ENCODE measurements around the gene NACC2. TPM values are rescaled to one million over a fixed set of nuclear protein-coding genes. Genes with fewer than 3 reads are reported as not detected.

Gene NACC2
- total and polyA plus RNA-seq, 2 donors (not counting 3 experiments of a cell fraction or from before 2014, with no cell fraction given): 15.8 to 27.1 TPM

GRCh38 chr9:135992486-135993408, 102.3 kb downstream of the NACC2 start:
- DNase-seq (ENCODE audit: low read depth, low spot score) (peak; percentile 81), FAIRE-seq (peak; percentile 86)
- dilution Hi-C loops (cut with MboI; ENCODE audit: extremely low pct_ligation_motif_present, low sequenced_read_pairs) (no loop called here), intact Hi-C loops (cut with micrococcal nuclease) (loop anchor here (1.0 to 5.0 kb wide), 3 partner anchors 19 to 60 kb away; no protein-coding TSS in a partner anchor)
- Histone ChIP-seq H2AFZ (ENCODE audit: low read depth, low read length) (peak overlapping the region; percentile 79), H3K4me1 (ENCODE audit: control insufficient read depth, extremely low read depth, insufficient read depth, low read length) (peaks cover 22% of the 10 kb centered on the region), H3K79me2 (ENCODE audit: control insufficient read depth, insufficient read depth, low read length) (no peaks in the 10 kb centered on the region), H3K9ac (replicated peaks; ENCODE audit: extremely low read depth, insufficient read depth, low read length) (peak overlapping the region; percentile 51), H3K9me3 (replicated peaks; ENCODE audit: control insufficient read depth, insufficient read depth, low read length) (no peaks in the 10 kb centered on the region), H4K20me1 (replicated peaks; ENCODE audit: control insufficient read depth, extremely low read depth, insufficient read depth, low read length) (no peaks in the 10 kb centered on the region), H3K27ac (ENCODE audit: insufficient read depth, low read depth, low read length) (peak overlapping the region; percentile 86), H3K36me3 (ENCODE audit: control insufficient read depth in 2 of 2, extremely low read depth in 1 of 2, insufficient read depth in 2 of 2, low read length in 2 of 2) (no peaks in the 10 kb centered on the region), H3K4me3 (replicated peaks in 1 of 3; ENCODE audit: insufficient read depth in 1 of 3, low read depth in 1 of 3, low read length in 3 of 3) (no peak overlapping the region), H3K4me2 (ENCODE audit: insufficient read depth, low read length) (peak overlapping the region; percentile 60), H3K9me1 (replicated peaks; ENCODE audit: control insufficient read depth, extremely low read depth, insufficient read depth, low read length) (no peaks in the 10 kb centered on the region), H3K27me3 (ENCODE audit: control insufficient read depth in 2 of 2, insufficient read depth in 2 of 2, low read length in 2 of 2) (no peaks in the 10 kb centered on the region)
- CTCF ChIA-PET: interaction anchor here (0.9 to 1.6 kb wide), 6 partner anchors 10 to 130 kb away, joined by 3 to 6 read pairs (median 4); no protein-coding TSS in a partner anchor
- POLR2A ChIA-PET: no interaction called here
- BruUV-seq (replicated peaks): no TSS peak
- TF ChIP-seq POLR2AphosphoS5 (IDR thresholded peaks at IDR 0.05; ENCODE audit: insufficient read depth, low read depth, low read length) (peak; percentile 63), GATA2 (IDR thresholded peaks at IDR 0.05; ENCODE audit: insufficient read depth, insufficient read length, low read depth, low read length) (no peak), POLR2A (IDR thresholded peaks at IDR 0.05; ENCODE audit: low read depth, low read length) (peak; percentile 69)

GRCh38 chr9:135991771-135992170, 103.3 kb downstream of the NACC2 start:
- H3K36me3 ChIP-seq (ENCODE audit: control insufficient read depth in 2 of 2, extremely low read depth in 1 of 2, insufficient read depth in 2 of 2, low read length in 2 of 2): no peaks in the 10 kb centered on the region
- H3K9me3 ChIP-seq (replicated peaks; ENCODE audit: control insufficient read depth, insufficient read depth, low read length): no peaks in the 10 kb centered on the region
- no peak for FAIRE-seq
- peaks cover 22% of the 10 kb centered on the region for H3K4me1 ChIP-seq (ENCODE audit: control insufficient read depth, extremely low read depth, insufficient read depth, low read length)
- no peak overlapping the region for H3K9ac ChIP-seq (replicated peaks; ENCODE audit: extremely low read depth, insufficient read depth, low read length)
- no peak overlapping the region for H3K4me2 ChIP-seq (ENCODE audit: insufficient read depth, low read length)
- ChIA-PET POLR2A (no interaction called here), CTCF (interaction anchor here (0.9 to 1.6 kb wide), 5 partner anchors 11 to 98 kb away, joined by 3 to 6 read pairs (median 4); no protein-coding TSS in a partner anchor)
- H3K27ac ChIP-seq (ENCODE audit: insufficient read depth, low read depth, low read length): no peak overlapping the region
- dilution Hi-C loops (cut with MboI; ENCODE audit: extremely low pct_ligation_motif_present, low sequenced_read_pairs) (no loop called here), intact Hi-C loops (cut with micrococcal nuclease) (loop anchor here (1.0 to 5.0 kb wide), 3 partner anchors 20 to 61 kb away; no protein-coding TSS in a partner anchor)
- no peak overlapping the region for H3K4me3 ChIP-seq (replicated peaks in 1 of 3; ENCODE audit: insufficient read depth in 1 of 3, low read depth in 1 of 3, low read length in 3 of 3)
- no peak overlapping the region for H2AFZ ChIP-seq (ENCODE audit: low read depth, low read length)
- H3K79me2 ChIP-seq (ENCODE audit: control insufficient read depth, insufficient read depth, low read length): no peaks in the 10 kb centered on the region
- no peaks in the 10 kb centered on the region for H3K9me1 ChIP-seq (replicated peaks; ENCODE audit: control insufficient read depth, extremely low read depth, insufficient read depth, low read length)
- TF ChIP-seq EZH2 (IDR thresholded peaks at IDR 0.05; ENCODE audit: borderline replicate concordance, low read depth, low read length, severe bottlenecking) (no peak), POLR2A (IDR thresholded peaks at IDR 0.05; ENCODE audit: low read depth, low read length) (no peak), GATA2 (IDR thresholded peaks at IDR 0.05; ENCODE audit: insufficient read depth, insufficient read length, low read depth, low read length) (no peak), CTCF (IDR thresholded peaks at IDR 0.05; ENCODE audit: extremely low read depth in 1 of 2, insufficient read depth in 1 of 2, low read depth in 1 of 2, low read length in 2 of 2) (no peak), JUN (IDR thresholded peaks at IDR 0.05; ENCODE audit: borderline replicate concordance, insufficient read depth, insufficient read length, low read depth) (no peak), MYC (IDR thresholded peaks at IDR 0.05; ENCODE audit: low read depth, low read length) (no peak), FOS (IDR thresholded peaks at IDR 0.05; ENCODE audit: borderline replicate concordance, insufficient read depth, low read length) (no peak), MAX (IDR thresholded peaks at IDR 0.05; ENCODE audit: insufficient read depth, insufficient read length) (no peak)
- no peaks in the 10 kb centered on the region for H4K20me1 ChIP-seq (replicated peaks; ENCODE audit: control insufficient read depth, extremely low read depth, insufficient read depth, low read length)
- BruUV-seq (replicated peaks): no TSS peak
- no peaks in the 10 kb centered on the region for H3K27me3 ChIP-seq (ENCODE audit: control insufficient read depth in 2 of 2, insufficient read depth in 2 of 2, low read length in 2 of 2)
- DNase-seq (ENCODE audit: low read depth, low spot score): no peak
